Nephron progenitor cell (in vitro differentiated cells): ENCODE data around the gene ASIC3.

Experiments
- DNase-seq: peaks from one replicate; pipeline ENCODE4 v3.0.0; 2021
- H3K27ac Mint-ChIP-seq: 2 replicates; pipeline ENCODE4 v1.8.0; 2021; ENCODE audit warnings: mild to moderate bottlenecking, moderate library complexity, mixed read lengths
- H3K27me3 Mint-ChIP-seq: 2 replicates; pipeline ENCODE4 v1.8.0; 2021; ENCODE audit warnings: mild to moderate bottlenecking, low read depth, mixed read lengths; ENCODE audit not compliant: poor library complexity
- H3K36me3 Mint-ChIP-seq: 2 replicates; pipeline ENCODE4 v1.8.0; 2021; ENCODE audit warnings: low read depth, mixed read lengths
- H3K4me1 Mint-ChIP-seq: 2 replicates; pipeline ENCODE4 v1.8.0; 2021; ENCODE audit warnings: mixed read lengths
- H3K4me3 Mint-ChIP-seq: 2 replicates; pipeline ENCODE4 v1.8.0; 2021; ENCODE audit warnings: mild to moderate bottlenecking, moderate library complexity, mixed read lengths
- H3K9me3 Mint-ChIP-seq: 2 replicates; pipeline ENCODE4 v1.8.0; 2021; ENCODE audit warnings: mild to moderate bottlenecking, moderate library complexity, mixed read lengths
- CTCF ChIP-seq: fragments of 200-600 bp; sonication (generic); IDR thresholded peaks from 2 replicates; pipeline ENCODE4 v1.5.0; 2021; ENCODE audit warnings: antibody characterized with exemption

The ASIC3 gene

DNA sequence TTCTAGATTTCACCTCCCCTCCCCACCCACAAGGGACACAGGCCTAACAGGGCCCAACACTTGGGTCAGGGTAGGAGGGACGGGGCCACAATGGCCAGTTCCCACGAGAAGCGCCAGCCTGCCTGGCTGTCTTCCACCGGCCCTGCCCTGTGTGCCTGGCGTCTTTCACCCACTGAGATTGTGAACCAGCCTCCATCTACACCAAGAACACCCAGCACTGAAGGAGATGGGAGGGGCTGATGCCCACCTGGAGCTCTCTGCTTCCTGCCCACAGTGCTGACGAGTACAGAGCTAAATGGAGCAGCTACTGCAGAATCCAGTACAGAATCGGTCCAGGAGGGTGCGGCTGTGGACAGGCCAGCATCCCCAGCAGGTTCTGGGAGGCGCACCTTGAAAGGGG, 2.4 kb upstream of the ASIC3 start:
- Mint-ChIP-seq H3K36me3 (no peaks in the 10 kb centered on the region), H3K27me3 (peaks cover 35% of the 10 kb centered on the region), H3K9me3 (no peaks in the 10 kb centered on the region), H3K4me3 (no peak overlapping the region), H3K27ac (no peak overlapping the region), H3K4me1 (peaks cover 19% of the 10 kb centered on the region)
- TF ChIP-seq CTCF: no peak
- no peak for DNase-seq

- Mint-ChIP-seq H3K27me3 (peaks cover 44% of the 10 kb centered on the region), H3K9me3 (no peaks in the 10 kb centered on the region), H3K4me1 (peaks cover 19% of the 10 kb centered on the region), H3K36me3 (no peaks in the 10 kb centered on the region), H3K27ac (no peak overlapping the region), H3K4me3 (no peak overlapping the region)
- DNase-seq: no peak
- no peak for TF ChIP-seq CTCF
Observed at GRCh38 chr7:151046603-151047573, 1.4 kb upstream of the ASIC3 start.

GRCh38 chr7:151048911-151049463, 656 bp downstream of the ASIC3 start:
- Mint-ChIP-seq H3K4me3 (no peak overlapping the region), H3K36me3 (no peaks in the 10 kb centered on the region), H3K4me1 (peaks cover 19% of the 10 kb centered on the region), H3K27me3 (peaks cover 50% of the 10 kb centered on the region), H3K27ac (no peak overlapping the region), H3K9me3 (no peaks in the 10 kb centered on the region)
- DNase-seq: no peak
- no peak for TF ChIP-seq CTCF

DNA sequence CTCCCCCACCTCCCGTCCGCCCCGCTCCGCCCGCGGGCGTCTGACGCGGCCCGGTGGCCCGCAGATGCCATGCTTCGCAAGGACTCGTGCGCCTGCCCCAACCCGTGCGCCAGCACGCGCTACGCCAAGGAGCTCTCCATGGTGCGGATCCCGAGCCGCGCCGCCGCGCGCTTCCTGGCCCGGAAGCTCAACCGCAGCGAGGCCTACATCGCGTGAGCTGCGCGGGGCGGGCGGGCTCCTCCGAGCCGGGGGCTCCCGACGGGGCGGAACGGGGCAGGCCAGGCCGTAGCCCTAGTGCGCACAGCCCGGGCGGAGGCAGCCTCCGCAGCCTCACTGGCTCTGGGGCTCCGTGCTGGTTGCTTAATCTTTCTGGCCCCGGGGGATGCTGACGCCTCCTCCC, 2.8 kb downstream of the ASIC3 start:
- Mint-ChIP-seq H3K9me3 (no peaks in the 10 kb centered on the region), H3K4me3 (no peak overlapping the region), H3K4me1 (peaks cover 21% of the 10 kb centered on the region), H3K27ac (no peak overlapping the region), H3K36me3 (no peaks in the 10 kb centered on the region), H3K27me3 (peaks cover 58% of the 10 kb centered on the region)
- peak; percentile 90 for DNase-seq
- no peak for TF ChIP-seq CTCF

- Mint-ChIP-seq H3K27ac (no peak overlapping the region), H3K4me3 (no peak overlapping the region), H3K27me3 (peaks cover 63% of the 10 kb centered on the region), H3K36me3 (no peaks in the 10 kb centered on the region), H3K9me3 (no peaks in the 10 kb centered on the region), H3K4me1 (peaks cover 24% of the 10 kb centered on the region)
- TF ChIP-seq CTCF: no peak
- DNase-seq: no peak
Observed at GRCh38 chr7:151053096-151053495, 4.8 kb downstream of the ASIC3 start.

DNA sequence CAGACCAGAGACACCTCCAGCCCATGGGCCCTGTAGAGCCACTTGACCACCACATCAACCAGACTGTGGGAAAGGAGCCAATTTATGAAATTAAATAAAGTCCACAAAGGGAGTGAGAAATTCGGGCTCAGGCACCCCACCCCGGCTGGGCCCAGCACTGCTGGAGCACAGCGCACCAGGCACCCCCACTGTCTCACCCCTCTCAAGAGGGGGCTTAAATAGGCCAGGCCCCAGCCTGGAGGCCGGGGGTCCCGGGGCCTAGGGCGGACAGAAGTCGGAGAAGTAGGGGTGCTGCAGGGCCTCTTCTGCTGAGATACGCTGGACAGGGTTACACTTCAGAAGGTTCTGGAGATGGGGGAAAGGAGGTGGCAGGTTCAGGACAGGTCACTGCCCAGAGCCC, 5.4 kb downstream of the ASIC3 start:
- H3K4me3 Mint-ChIP-seq: no peak overlapping the region
- H3K27me3 Mint-ChIP-seq: peaks cover 62% of the 10 kb centered on the region
- no peaks in the 10 kb centered on the region for H3K9me3 Mint-ChIP-seq
- no peak for DNase-seq
- H3K27ac Mint-ChIP-seq: no peak overlapping the region
- no peaks in the 10 kb centered on the region for H3K36me3 Mint-ChIP-seq
- peaks cover 23% of the 10 kb centered on the region for H3K4me1 Mint-ChIP-seq
- TF ChIP-seq CTCF: no peak
